Measurements from ENCODE around the gene NUMB. TPM values are rescaled to one million over a fixed set of nuclear protein-coding genes. Genes with fewer than 3 reads are reported as not detected.

Gene NUMB
- polyA plus RNA-seq (2013, experiment 1 of 2; ENCODE audit: insufficient read length), result 38.2 TPM
- 43.7 TPM for polyA plus RNA-seq (2013, experiment 2 of 2; ENCODE audit: insufficient read length)

GRCh38 chr14:73458183-73458976 is at the start of gene NUMB:
Gene NUMB (minus strand): TSS chr14:73458546. CDS start chr14:73355751, 102,795 bp downstream.
- DNase-seq, result peak; percentile 100

- peak; percentile 54 for DNase-seq
Measured at GRCh38 chr14:73503648-73504047, 45.3 kb upstream of the NUMB start.

GRCh38 chr14:73502017-73502619 is 43.8 kb upstream of the NUMB start:
- DNase-seq, result no peak

GRCh38 chr14:73500360-73500759 is 42.0 kb upstream of the NUMB start:
- no peak for DNase-seq

GRCh38 chr14:73494593-73494992 is 36.2 kb upstream of the NUMB start:
- no peak for DNase-seq

GRCh38 chr14:73492670-73493069 is 34.3 kb upstream of the NUMB start:
- DNase-seq, result no peak

- DNase-seq, result no peak
Measured at GRCh38 chr14:73492043-73492552, 33.8 kb upstream of the NUMB start.

- DNase-seq, result peak; percentile 38
Measured at GRCh38 chr14:73491256-73492042, 33.1 kb upstream of the NUMB start.

- no peak for DNase-seq
Measured at GRCh38 chr14:73489481-73490175, 31.3 kb upstream of the NUMB start.

GRCh38 chr14:73478684-73479083 is 20.3 kb upstream of the NUMB start:
- no peak for DNase-seq

- DNase-seq, result peak; percentile 29
Measured at GRCh38 chr14:73477618-73478266, 19.4 kb upstream of the NUMB start.

GRCh38 chr14:73476451-73476931 is 18.1 kb upstream of the NUMB start:
- peak; percentile 27 for DNase-seq

GRCh38 chr14:73474952-73475351 is 16.6 kb upstream of the NUMB start:
- DNase-seq, result no peak

GRCh38 chr14:73472185-73473114 is 14.1 kb upstream of the NUMB start:
- DNase-seq, result peak; percentile 70

- no peak for DNase-seq
Measured at GRCh38 chr14:73471582-73472184, 13.3 kb upstream of the NUMB start.

GRCh38 chr14:73468828-73469375 is 10.6 kb upstream of the NUMB start:
- peak; percentile 35 for DNase-seq

- DNase-seq, result peak; percentile 63
Measured at GRCh38 chr14:73467800-73468199, 9.5 kb upstream of the NUMB start.

- peak; percentile 14 for DNase-seq
Measured at GRCh38 chr14:73467377-73467776, 9.0 kb upstream of the NUMB start.

GRCh38 chr14:73466861-73467260 is 8.5 kb upstream of the NUMB start:
- DNase-seq, result no peak
